ENCODE results near the gene SPN.
"Not testable (repeated sequence)": the region's sequence is repeated elsewhere in the genome, so short reads cannot be mapped to it uniquely, and the experiment has no call there.

- TF ChIP-seq CTCF (IDR thresholded peaks at IDR 0.05); MAX (IDR thresholded peaks at IDR 0.05; ENCODE audit: low read depth); TAF1 (IDR thresholded peaks at IDR 0.05; ENCODE audit: borderline replicate concordance, low read depth, low read length): not testable (repeated sequence)
These were observed 35.4 kb upstream of the SPN start for GRCh38 chr16:29627661-29628075.

Measured in SK-N-SH (cell line).